SK-N-SH treated with all-trans-retinoic acid at 6 μM for 48 hours (cell line): ENCODE measurements around the gene STX18.
"Not testable (repeated sequence)": the region's sequence is repeated elsewhere in the genome, so short reads cannot be mapped to it uniquely, and the experiment has no call there.

ENCODE experiments used
- ATAC-seq: fragments of 200-7000 bp; cut with Tn5 transposase; 3 replicates; pipeline ENCODE4 v1.9.1; 2020; ENCODE audit warnings: mild to moderate bottlenecking, moderate library complexity
- ARNTL ChIP-seq: fragments of 450-650 bp; formaldehyde crosslinking; IDR thresholded peaks from 2 replicates; pipeline ENCODE4 v1.5.0; 2020; ENCODE audit warnings: low read depth, mild to moderate bottlenecking, moderate library complexity, borderline replicate concordance
- BACH2 ChIP-seq: fragments of 250-450 bp; sonication (Bioruptor Pico); IDR thresholded peaks from 2 replicates; pipeline ENCODE4 v1.9.0; 2021; ENCODE audit warnings: mild to moderate bottlenecking, borderline replicate concordance
- CSDC2 ChIP-seq: fragments of 250-450 bp; sonication (Bioruptor Pico); IDR thresholded peaks from 2 replicates; pipeline ENCODE4 v1.5.0; 2020; ENCODE audit warnings: mild to moderate bottlenecking, moderate library complexity
- ESRRG ChIP-seq: fragments of 250-450 bp; sonication (Bioruptor Pico); IDR thresholded peaks from 2 replicates; pipeline ENCODE4 v1.6.1; 2021; ENCODE audit warnings: mild to moderate bottlenecking
- GLIS3 ChIP-seq: fragments of 250-450 bp; sonication (Bioruptor Pico); IDR thresholded peaks from 2 replicates; pipeline ENCODE4 v1.5.0; 2020; ENCODE audit warnings: mild to moderate bottlenecking, moderate library complexity
- ISL1 ChIP-seq: fragments of 250-450 bp; sonication (Bioruptor Pico); IDR thresholded peaks from 2 replicates; pipeline ENCODE4 v2.1.2; 2022; ENCODE audit warnings: mild to moderate bottlenecking, moderate library complexity
- PPARA ChIP-seq: fragments of 250-450 bp; sonication (Bioruptor Pico); IDR thresholded peaks from 2 replicates; pipeline ENCODE4 v1.5.0; 2020; ENCODE audit warnings: mild to moderate bottlenecking, borderline replicate concordance
- TCF4 ChIP-seq: fragments of 250-450 bp; sonication (Bioruptor Pico); IDR thresholded peaks from 2 replicates; pipeline ENCODE4 v1.8.0; 2021; ENCODE audit warnings: mild to moderate bottlenecking, moderate library complexity, borderline replicate concordance
- TOX ChIP-seq: fragments of 250-450 bp; sonication (Bioruptor Pico); IDR thresholded peaks from 2 replicates; pipeline ENCODE4 v1.8.0; 2021; ENCODE audit warnings: mild to moderate bottlenecking, moderate library complexity, borderline replicate concordance
- ZC3H10 ChIP-seq: fragments of 250-450 bp; sonication (Bioruptor Pico); IDR thresholded peaks from 2 replicates; pipeline ENCODE4 v1.5.1; 2021; ENCODE audit warnings: mild to moderate bottlenecking, moderate library complexity
- ZFP3 ChIP-seq: fragments of 250-450 bp; sonication (Bioruptor Pico); IDR thresholded peaks from 2 replicates; pipeline ENCODE4 v1.5.0; 2020; ENCODE audit warnings: mild to moderate bottlenecking, moderate library complexity
- ZFP30 ChIP-seq: fragments of 450-650 bp; formaldehyde crosslinking; IDR thresholded peaks from 2 replicates; pipeline ENCODE4 v1.5.0; 2022; ENCODE audit warnings: mild to moderate bottlenecking, moderate library complexity
- ZNF565 ChIP-seq: fragments of 450-650 bp; formaldehyde crosslinking; conservative IDR thresholded peaks from 2 replicates; pipeline ENCODE4 v1.5.0; 2020; ENCODE audit warnings: low read depth, mild to moderate bottlenecking, moderate library complexity
- ZNF70 ChIP-seq: fragments of 450-650 bp; formaldehyde crosslinking; IDR thresholded peaks from 2 replicates; pipeline ENCODE4 v1.5.0; 2020; ENCODE audit warnings: mild to moderate bottlenecking, moderate library complexity
- ZNF8 ChIP-seq: fragments of 450-650 bp; formaldehyde crosslinking; IDR thresholded peaks from 2 replicates; pipeline ENCODE4 v1.5.0; 2020; ENCODE audit warnings: mild to moderate bottlenecking, moderate library complexity
- TF ChIP-seq, protein P1 (sequence below): fragments of 250-450 bp; sonication (Bioruptor Pico); IDR thresholded peaks from 2 replicates; pipeline ENCODE4 v1.5.0; 2020; ENCODE audit warnings: mild to moderate bottlenecking, moderate library complexity
- TF ChIP-seq, protein P2 (sequence below): fragments of 250-450 bp; sonication (Bioruptor Pico); IDR thresholded peaks from 2 replicates; pipeline ENCODE4 v1.5.1; 2021; ENCODE audit warnings: mild to moderate bottlenecking, moderate library complexity
- TF ChIP-seq, protein P3 (sequence below): fragments of 250-450 bp; sonication (Bioruptor Pico); IDR thresholded peaks from 2 replicates; pipeline ENCODE4 v1.8.0; 2021; ENCODE audit warnings: low read depth, mild to moderate bottlenecking, moderate library complexity, borderline replicate concordance

Gene STX18

DNA sequence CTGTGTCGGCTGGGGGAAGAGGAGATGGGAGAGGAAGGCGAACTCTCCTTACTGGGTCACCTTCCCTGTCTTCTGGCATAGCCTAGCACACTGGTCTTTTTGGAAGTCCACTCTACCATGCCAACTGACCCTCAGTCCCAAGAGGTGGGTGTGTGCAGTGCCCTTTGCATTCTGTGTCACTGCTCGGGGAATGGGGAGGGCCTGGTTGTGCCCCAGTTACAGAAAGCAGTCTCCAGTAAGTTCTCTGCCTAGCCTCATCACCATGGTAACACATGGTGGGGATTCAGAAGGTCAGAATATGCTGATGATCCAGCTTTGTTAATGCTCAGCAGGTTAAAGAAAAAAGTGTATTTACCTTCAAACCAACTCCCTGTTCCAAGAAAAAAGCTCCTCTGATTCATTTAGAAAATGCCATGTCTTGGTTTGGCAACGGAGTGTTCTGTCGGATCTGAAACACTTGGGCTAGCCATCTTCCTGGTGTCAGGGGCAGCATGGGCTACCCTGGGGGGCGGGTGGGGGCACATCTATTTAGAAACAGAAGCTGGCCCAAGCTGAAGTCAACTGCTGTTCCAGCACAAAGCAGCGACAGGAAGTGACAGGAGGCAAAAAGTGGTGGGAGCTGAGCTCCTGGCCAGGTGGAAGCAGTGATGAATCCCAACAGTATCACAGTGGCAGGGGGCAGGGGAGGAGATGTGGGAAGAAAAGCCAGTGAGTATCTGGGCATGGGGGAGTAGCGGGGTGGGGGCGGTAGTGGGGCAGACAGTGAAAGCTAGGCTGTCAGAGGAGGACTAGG, 117.9 kb downstream of the STX18 start:
- no peak for ATAC-seq
- TF ChIP-seq, protein P1, sequence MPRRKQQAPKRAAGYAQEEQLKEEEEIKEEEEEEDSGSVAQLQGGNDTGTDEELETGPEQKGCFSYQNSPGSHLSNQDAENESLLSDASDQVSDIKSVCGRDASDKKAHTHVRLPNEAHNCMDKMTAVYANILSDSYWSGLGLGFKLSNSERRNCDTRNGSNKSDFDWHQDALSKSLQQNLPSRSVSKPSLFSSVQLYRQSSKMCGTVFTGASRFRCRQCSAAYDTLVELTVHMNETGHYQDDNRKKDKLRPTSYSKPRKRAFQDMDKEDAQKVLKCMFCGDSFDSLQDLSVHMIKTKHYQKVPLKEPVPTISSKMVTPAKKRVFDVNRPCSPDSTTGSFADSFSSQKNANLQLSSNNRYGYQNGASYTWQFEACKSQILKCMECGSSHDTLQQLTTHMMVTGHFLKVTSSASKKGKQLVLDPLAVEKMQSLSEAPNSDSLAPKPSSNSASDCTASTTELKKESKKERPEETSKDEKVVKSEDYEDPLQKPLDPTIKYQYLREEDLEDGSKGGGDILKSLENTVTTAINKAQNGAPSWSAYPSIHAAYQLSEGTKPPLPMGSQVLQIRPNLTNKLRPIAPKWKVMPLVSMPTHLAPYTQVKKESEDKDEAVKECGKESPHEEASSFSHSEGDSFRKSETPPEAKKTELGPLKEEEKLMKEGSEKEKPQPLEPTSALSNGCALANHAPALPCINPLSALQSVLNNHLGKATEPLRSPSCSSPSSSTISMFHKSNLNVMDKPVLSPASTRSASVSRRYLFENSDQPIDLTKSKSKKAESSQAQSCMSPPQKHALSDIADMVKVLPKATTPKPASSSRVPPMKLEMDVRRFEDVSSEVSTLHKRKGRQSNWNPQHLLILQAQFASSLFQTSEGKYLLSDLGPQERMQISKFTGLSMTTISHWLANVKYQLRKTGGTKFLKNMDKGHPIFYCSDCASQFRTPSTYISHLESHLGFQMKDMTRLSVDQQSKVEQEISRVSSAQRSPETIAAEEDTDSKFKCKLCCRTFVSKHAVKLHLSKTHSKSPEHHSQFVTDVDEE (CRISPR knock-in tag): no peak
- TF ChIP-seq ZNF70 (CRISPR knock-in tag): no peak
- TF ChIP-seq, protein P2, sequence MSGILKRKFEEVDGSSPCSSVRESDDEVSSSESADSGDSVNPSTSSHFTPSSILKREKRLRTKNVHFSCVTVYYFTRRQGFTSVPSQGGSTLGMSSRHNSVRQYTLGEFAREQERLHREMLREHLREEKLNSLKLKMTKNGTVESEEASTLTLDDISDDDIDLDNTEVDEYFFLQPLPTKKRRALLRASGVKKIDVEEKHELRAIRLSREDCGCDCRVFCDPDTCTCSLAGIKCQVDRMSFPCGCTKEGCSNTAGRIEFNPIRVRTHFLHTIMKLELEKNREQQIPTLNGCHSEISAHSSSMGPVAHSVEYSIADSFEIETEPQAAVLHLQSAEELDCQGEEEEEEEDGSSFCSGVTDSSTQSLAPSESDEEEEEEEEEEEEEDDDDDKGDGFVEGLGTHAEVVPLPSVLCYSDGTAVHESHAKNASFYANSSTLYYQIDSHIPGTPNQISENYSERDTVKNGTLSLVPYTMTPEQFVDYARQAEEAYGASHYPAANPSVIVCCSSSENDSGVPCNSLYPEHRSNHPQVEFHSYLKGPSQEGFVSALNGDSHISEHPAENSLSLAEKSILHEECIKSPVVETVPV (CRISPR knock-in tag): no peak
- TF ChIP-seq PPARA (CRISPR knock-in tag): no peak
- no peak for TF ChIP-seq GLIS3 (CRISPR knock-in tag)
- TF ChIP-seq ZC3H10 (CRISPR knock-in tag): no peak
- TF ChIP-seq TCF4 (CRISPR knock-in tag): no peak
- TF ChIP-seq BACH2 (CRISPR knock-in tag): no peak
- no peak for TF ChIP-seq CSDC2 (CRISPR knock-in tag)
- TF ChIP-seq ISL1: no peak
- TF ChIP-seq, all 23 proteins: peak for 0

DNA sequence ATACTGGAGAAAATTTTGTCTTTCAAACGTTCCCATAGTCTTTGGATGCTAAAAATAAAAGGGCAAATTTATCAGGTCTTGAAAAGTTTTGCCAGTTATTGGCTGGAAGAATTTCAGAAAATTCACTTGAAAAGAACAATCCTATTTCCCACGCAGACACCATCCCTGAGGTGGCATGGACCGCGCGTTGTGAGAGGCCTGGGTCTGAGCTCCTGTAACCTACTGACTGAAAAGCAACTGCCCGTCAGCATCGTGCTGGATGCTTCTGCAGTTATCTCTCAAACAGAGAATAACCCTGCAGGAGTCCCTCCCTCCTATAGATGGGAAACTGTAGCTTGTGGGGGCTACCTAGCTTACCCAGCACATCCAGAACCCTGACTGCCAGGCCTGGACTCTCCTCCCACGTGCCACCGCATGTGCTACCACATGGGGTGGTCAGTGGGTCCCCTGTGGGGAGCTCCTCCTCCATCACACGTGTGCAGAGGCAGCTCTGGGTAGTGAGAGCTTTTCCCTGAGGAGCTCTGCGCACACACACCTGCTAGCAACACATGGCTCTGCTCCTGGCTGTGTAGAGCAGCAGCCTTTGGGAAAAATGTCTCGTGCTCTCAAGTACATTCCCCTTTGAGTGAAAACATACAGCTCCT, 118.9 kb downstream of the STX18 start:
- ATAC-seq: no peak
- TF ChIP-seq PPARA (CRISPR knock-in tag) (no peak), ZFP30 (CRISPR knock-in tag) (no peak), ZFP3 (CRISPR knock-in tag) (no peak), TOX (no peak), ISL1 (no peak), TCF4 (CRISPR knock-in tag) (no peak), ESRRG (no peak), ZNF8 (CRISPR knock-in tag) (no peak), ARNTL (CRISPR knock-in tag) (no peak), ZNF565 (CRISPR knock-in tag) (no peak)
- TF ChIP-seq, protein P1 (CRISPR knock-in tag): no peak
- TF ChIP-seq, protein P3, sequence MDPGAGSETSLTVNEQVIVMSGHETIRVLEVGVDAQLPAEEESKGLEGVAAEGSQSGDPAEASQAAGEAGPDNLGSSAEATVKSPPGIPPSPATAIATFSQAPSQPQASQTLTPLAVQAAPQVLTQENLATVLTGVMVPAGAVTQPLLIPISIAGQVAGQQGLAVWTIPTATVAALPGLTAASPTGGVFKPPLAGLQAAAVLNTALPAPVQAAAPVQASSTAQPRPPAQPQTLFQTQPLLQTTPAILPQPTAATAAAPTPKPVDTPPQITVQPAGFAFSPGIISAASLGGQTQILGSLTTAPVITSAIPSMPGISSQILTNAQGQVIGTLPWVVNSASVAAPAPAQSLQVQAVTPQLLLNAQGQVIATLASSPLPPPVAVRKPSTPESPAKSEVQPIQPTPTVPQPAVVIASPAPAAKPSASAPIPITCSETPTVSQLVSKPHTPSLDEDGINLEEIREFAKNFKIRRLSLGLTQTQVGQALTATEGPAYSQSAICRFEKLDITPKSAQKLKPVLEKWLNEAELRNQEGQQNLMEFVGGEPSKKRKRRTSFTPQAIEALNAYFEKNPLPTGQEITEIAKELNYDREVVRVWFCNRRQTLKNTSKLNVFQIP (CRISPR knock-in tag): no peak

DNA sequence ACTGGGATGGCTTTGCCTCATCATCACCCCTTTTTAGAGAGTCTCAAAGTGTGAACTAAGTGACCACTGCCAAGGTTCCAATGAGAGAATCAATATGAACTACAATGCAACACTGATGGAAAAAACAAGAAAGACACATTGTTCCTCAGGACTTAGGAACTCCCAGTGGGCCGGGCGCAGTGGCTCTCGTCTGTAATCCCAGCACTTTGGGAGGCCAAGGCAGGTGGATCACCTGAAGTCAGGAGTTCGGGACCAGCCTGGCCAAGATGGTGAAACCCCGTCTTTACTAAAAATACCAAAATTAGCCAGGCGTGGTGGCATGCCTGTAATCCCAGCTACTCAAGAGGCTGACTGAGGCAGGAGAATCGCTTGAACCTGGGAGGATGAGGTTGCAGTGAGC, 119.7 kb downstream of the STX18 start:
- ATAC-seq: not testable (repeated sequence)

DNA sequence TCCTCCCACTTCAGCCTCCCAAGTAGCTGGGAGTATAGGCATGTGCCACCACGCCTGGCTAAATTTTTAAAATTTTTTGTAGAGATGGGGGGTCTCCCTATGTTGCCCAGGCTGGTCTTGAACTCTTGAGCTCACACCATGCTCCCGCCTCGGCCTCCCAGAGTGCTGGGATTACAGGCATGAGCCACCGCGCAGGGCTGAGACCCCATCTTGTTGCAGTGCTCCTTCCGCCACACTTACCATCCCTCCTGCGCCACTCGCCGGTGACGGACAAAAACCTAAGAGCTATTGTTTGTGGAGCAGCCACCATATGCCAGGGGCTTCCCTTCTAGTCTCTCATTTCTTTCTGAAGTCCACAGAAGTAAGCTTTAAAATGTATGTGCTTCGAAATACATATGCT, 120.5 kb downstream of the STX18 start:
- TF ChIP-seq PPARA (CRISPR knock-in tag) (no peak), ARNTL (CRISPR knock-in tag) (no peak)

More for the DNA sequence above, 120.5 kb downstream of the STX18 start:
- no peak for ATAC-seq
